Breast epithelium (tissue), 4 donors: ENCODE results near the gene KCNG2. TPM values are rescaled to one million over a fixed set of nuclear protein-coding genes. Genes with fewer than 3 reads are reported as not detected.

Experiments used
- DNase-seq, 2 donors: peaks; one replicate each; pipeline ENCODE4 v3.0.0-alpha.2; 2019; ENCODE audit warnings: low spot score in 2 of 2
- H3K27ac ChIP-seq, 2 donors: fragments of 200-600 bp; sonication (generic) in 1 of 2; one replicate each; pipeline ENCODE4 v1.5.1; 2016 to 2019; ENCODE audit warnings: mild to moderate bottlenecking in 1 of 2
- H3K27me3 ChIP-seq, 2 donors: fragments of 200-600 bp; sonication (generic) in 1 of 2; one replicate each; pipeline versions ENCODE4 v1.5.1 to v1.6.0; 2017 to 2019; ENCODE audit warnings: control low read depth in 1 of 2, mild to moderate bottlenecking in 1 of 2
- H3K36me3 ChIP-seq: fragments of 200-600 bp; one replicate; pipeline ENCODE4 v1.5.1; 2019
- H3K4me1 ChIP-seq, 2 donors: fragments of 200-600 bp; sonication (generic); one replicate each; pipeline ENCODE4 v1.5.1; 2016 to 2019; ENCODE audit warnings: control low read depth in 1 of 2
- H3K4me3 ChIP-seq, 3 donors: fragments of 200-600 bp; sonication (generic); 1 replicate in 2 of 3; 2 replicates in 1 of 3; pipeline ENCODE4 v1.5.1; 2016 to 2019; ENCODE audit warnings: mild to moderate bottlenecking in 3 of 3, moderate library complexity in 2 of 3
- H3K9me3 ChIP-seq, 2 donors: fragments of 200-600 bp; sonication (generic) in 1 of 2; one replicate each; pipeline ENCODE4 v1.5.1; 2016 to 2019; ENCODE audit warnings: control low read depth in 1 of 2
- CTCF ChIP-seq, 3 donors: fragments of 450-650 bp; IDR thresholded peaks; one replicate each; pipeline ENCODE4 v1.5.1; 2016 to 2017; ENCODE audit warnings: antibody characterized with exemption in 3 of 3, mild to moderate bottlenecking in 3 of 3, moderate library complexity in 3 of 3
- POLR2A ChIP-seq: fragments of 450-650 bp; IDR thresholded peaks from one replicate; pipeline ENCODE4 v1.6.1; 2016; ENCODE audit warnings: antibody characterized with exemption, mild to moderate bottlenecking, moderate library complexity
- POLR2AphosphoS5 ChIP-seq, 3 donors: sonication (generic); formaldehyde crosslinking; IDR thresholded peaks; one replicate each; pipeline ENCODE4 v1.6.1; 2017; ENCODE audit warnings: antibody characterized with exemption in 3 of 3
- intact Hi-C: fragments of 100-400 bp; cut with DNase I; formaldehyde crosslinking; loops from one replicate; pipeline ENCODE4 v1.15.1; 2023; ENCODE audit warnings: low total_unique reads
- total RNA-seq, 3 donors: library from RNA; depleted of rRNA; stranded (reverse); fragments of >200 nt; gene quantifications; one replicate each; pipeline ENCODE4 v1.1.0, GENCODE V29; 2016

The KCNG2 gene
- total RNA-seq, 3 donors from 2014 or later: 0.32 to 1.6 (median 0.66) TPM

- Histone ChIP-seq H3K27ac (no peak overlapping the region), H3K4me1 (no peaks in the 10 kb centered on the region), H3K9me3 (peaks cover 0 to 16% of the 10 kb centered on the region in 2 donors), H3K36me3 (no peaks in the 10 kb centered on the region), H3K27me3 (no peaks in the 10 kb centered on the region), H3K4me3 (no peak overlapping the region)
- DNase-seq: no peak
- TF ChIP-seq CTCF (IDR thresholded peaks at IDR 0.05) (no peak), POLR2A (no peak), POLR2AphosphoS5 (IDR thresholded peaks at IDR 0.05) (no peak)
- intact Hi-C loops: loop anchor here (1.0 kb wide), 1 partner anchor 32 kb away; no protein-coding TSS in a partner anchor
Observed at GRCh38 chr18:79849328-79850207, 51.8 kb downstream of the KCNG2 start.

- H3K27me3 ChIP-seq: no peaks in the 10 kb centered on the region
- H3K27ac ChIP-seq: no peak overlapping the region
- no peak for DNase-seq
- peaks cover 0 to 16% of the 10 kb centered on the region in 2 donors for H3K9me3 ChIP-seq
- no peak overlapping the region for H3K4me3 ChIP-seq
- intact Hi-C loops: no loop called here
- no peaks in the 10 kb centered on the region for H3K4me1 ChIP-seq
- no peak for TF ChIP-seq POLR2AphosphoS5 (IDR thresholded peaks at IDR 0.05)
- no peak for TF ChIP-seq CTCF (IDR thresholded peaks at IDR 0.05)
- TF ChIP-seq POLR2A: no peak
- no peaks in the 10 kb centered on the region for H3K36me3 ChIP-seq
Observed at GRCh38 chr18:79850731-79851130, 53.0 kb downstream of the KCNG2 start.

GRCh38 chr18:79851489-79851888 lies 53.8 kb downstream of the KCNG2 start:
- H3K36me3 ChIP-seq: no peaks in the 10 kb centered on the region
- H3K9me3 ChIP-seq: peaks cover 0 to 16% of the 10 kb centered on the region in 2 donors
- H3K4me3 ChIP-seq: no peak overlapping the region
- intact Hi-C loops: no loop called here
- H3K27ac ChIP-seq: no peak overlapping the region
- DNase-seq: no peak
- TF ChIP-seq POLR2A (no peak), POLR2AphosphoS5 (IDR thresholded peaks at IDR 0.05) (no peak), CTCF (IDR thresholded peaks at IDR 0.05) (no peak)
- no peaks in the 10 kb centered on the region for H3K27me3 ChIP-seq
- no peaks in the 10 kb centered on the region for H3K4me1 ChIP-seq

GRCh38 chr18:79851950-79852349 lies 54.2 kb downstream of the KCNG2 start:
- no peak for DNase-seq
- intact Hi-C loops: no loop called here
- TF ChIP-seq POLR2AphosphoS5 (IDR thresholded peaks at IDR 0.05): no peak
- no peak for TF ChIP-seq POLR2A
- TF ChIP-seq CTCF (IDR thresholded peaks at IDR 0.05): no peak
- Histone ChIP-seq H3K27ac (no peak overlapping the region), H3K27me3 (no peaks in the 10 kb centered on the region), H3K4me1 (no peaks in the 10 kb centered on the region), H3K36me3 (no peaks in the 10 kb centered on the region), H3K4me3 (no peak overlapping the region), H3K9me3 (peaks cover 0 to 16% of the 10 kb centered on the region in 2 donors)

- TF ChIP-seq POLR2A (no peak), CTCF (IDR thresholded peaks at IDR 0.05) (no peak), POLR2AphosphoS5 (IDR thresholded peaks at IDR 0.05) (no peak)
Observed at GRCh38 chr18:79852561-79853302, 55.0 kb downstream of the KCNG2 start.

More at GRCh38 chr18:79852561-79853302, 55.0 kb downstream of the KCNG2 start:
- no peak for DNase-seq
- no peak overlapping the region for H3K4me3 ChIP-seq
- intact Hi-C loops: no loop called here
- no peaks in the 10 kb centered on the region for H3K27me3 ChIP-seq
- H3K9me3 ChIP-seq: peaks cover 0 to 16% of the 10 kb centered on the region in 2 donors
- no peaks in the 10 kb centered on the region for H3K36me3 ChIP-seq
- no peaks in the 10 kb centered on the region for H3K4me1 ChIP-seq
- no peak overlapping the region for H3K27ac ChIP-seq
